Fibroblast of skin of left quadriceps (primary cell): ENCODE results near the gene CADM2.

Experiments used
- DNase-seq, 2 experiments: peaks; one replicate each; pipeline ENCODE4 v3.0.0-alpha.2; 2013; ENCODE audit warnings: low read depth in 2 of 2

The CADM2 gene

DNA sequence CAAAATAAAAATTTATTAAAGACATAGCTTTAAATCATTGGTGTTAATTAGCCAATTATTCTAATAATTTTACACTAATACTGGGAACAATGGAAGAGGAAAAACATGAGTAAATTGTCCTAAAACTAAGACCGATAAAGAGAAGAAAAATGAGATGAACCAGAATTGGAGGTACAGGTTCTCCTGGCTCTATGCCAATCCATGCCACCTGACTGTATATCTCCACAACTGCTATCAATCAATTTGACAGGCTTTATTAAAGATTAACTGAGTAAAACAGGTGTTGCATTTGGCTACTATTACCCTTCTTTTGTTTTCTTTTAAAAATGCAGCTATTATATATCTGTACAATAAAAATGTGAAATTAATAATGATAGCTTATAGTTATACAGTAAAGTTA lies 850.0 kb downstream of the CADM2 start:
- DNase-seq, result no peak

- DNase-seq, result no peak
These were observed 862.5 kb downstream of the CADM2 start for GRCh38 chr3:85821130-85821756.

- no peak for DNase-seq
These were observed 877.2 kb downstream of the CADM2 start for GRCh38 chr3:85835857-85836440.

DNA sequence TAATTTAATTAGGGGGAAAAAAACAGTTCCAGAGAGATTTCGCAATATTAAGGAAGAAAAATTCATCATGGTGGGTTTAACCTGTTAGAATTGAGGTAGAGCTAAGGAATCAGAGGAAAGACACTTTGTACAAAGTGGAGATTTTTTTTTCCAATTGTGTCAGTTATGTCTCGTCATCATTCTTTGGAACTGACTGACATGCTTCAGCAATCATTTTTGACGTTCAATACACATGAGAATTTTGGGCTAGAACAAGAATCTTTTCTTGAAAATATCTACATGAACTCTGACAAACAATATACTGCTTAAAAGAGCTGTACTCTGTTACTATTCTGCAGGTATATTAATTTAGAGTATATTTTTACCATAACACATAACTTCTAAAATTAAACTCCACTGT lies 878.6 kb downstream of the CADM2 start:
- DNase-seq, result no peak

DNA sequence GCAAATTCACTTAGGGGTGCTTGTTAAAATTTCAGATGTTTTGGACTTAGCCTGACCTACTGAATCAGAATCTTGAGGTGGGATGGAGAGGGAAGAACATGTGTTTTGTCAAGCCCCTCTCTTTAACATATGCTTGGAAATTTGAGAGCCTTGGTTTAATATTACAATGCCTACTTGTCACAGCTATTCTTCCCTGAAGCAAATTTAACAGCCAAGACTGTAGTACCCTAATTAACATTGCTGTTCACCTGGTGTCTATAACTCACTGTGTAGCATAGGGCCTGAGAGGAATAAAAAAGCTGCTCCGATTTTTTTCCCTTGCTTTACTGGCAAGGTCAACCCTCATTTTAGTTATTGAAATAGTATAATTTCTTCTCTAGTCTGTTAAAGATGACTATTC lies 880.1 kb downstream of the CADM2 start:
- no peak for DNase-seq

- DNase-seq, result no peak
These were observed 883.3 kb downstream of the CADM2 start for GRCh38 chr3:85842081-85842480.

DNA sequence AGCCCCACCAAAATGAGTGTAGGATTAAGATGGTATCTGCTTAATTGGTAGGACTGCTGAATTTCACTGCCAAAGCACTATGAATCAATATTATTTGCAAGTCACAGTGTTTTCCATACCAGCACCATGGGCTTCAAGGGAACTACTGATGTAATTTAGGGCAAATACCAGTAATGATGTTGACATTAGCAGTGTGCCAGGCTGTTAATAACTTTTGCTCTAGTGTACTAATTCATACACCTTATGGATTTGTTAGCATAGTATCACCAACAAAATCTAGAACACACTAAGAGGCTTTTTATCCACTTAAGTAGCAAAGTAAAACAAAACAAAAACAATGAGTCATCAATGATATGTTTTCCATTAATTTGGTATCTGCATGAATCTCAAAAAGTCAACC lies 888.2 kb downstream of the CADM2 start:
- DNase-seq, result no peak

- no peak for DNase-seq
These were observed 892.3 kb downstream of the CADM2 start for GRCh38 chr3:85851071-85851470.

- no peak for DNase-seq
These were observed 895.0 kb downstream of the CADM2 start for GRCh38 chr3:85853805-85854204.

DNA sequence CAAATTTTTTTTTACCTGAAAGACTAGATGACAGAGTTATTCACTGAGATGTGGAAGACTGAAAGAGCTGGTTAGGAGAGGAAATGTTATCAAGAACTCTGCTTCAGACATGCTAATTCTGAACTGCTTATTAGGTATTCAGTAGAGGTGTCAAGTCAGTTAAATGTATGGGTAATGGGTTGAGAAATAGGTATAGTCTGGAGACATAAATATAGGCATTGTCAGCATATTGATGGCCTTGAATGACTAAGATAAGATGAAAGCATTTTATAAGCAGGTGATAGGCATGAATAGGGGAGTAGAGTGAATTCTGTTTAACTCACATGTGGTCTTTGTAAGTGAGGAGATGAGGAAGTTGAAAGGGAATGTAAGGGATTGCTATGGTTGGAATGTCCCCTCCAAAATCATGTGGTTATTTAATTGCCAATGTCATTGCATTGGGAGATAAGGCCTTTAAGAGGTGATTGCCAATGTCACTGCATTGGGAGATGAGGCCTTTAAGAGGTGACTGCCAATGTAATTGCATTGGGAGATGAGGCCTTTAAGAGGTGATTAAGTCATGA lies 904.2 kb downstream of the CADM2 start:
- DNase-seq, result no peak

GRCh38 chr3:85864896-85865295 lies 906.1 kb downstream of the CADM2 start:
- no peak for DNase-seq

- DNase-seq, result no peak
These were observed 908.3 kb downstream of the CADM2 start for GRCh38 chr3:85867072-85867471.

- DNase-seq, result no peak
These were observed 916.8 kb downstream of the CADM2 start for GRCh38 chr3:85875589-85875988.

DNA sequence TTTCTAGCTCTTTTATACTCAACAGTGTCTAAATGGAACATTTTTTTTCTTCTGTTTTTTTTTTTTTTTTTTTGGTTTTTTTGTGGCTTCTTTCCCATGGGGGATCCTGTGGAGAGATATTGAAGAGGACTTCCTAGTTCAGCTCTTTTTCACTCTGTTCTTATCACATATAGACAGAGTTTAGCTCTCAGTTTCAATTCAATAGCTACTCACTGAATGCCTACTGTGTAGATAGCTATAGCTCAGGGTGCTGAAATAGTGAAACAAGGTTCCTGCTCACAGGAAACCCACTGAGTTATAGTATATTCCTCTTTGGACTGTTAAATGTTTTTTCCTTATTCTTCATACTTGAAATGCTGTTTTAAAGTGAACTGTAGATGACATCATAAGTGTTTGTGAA lies 918.8 kb downstream of the CADM2 start:
- no peak for DNase-seq

- no peak for DNase-seq
These were observed 923.1 kb downstream of the CADM2 start for GRCh38 chr3:85881833-85882393.

DNA sequence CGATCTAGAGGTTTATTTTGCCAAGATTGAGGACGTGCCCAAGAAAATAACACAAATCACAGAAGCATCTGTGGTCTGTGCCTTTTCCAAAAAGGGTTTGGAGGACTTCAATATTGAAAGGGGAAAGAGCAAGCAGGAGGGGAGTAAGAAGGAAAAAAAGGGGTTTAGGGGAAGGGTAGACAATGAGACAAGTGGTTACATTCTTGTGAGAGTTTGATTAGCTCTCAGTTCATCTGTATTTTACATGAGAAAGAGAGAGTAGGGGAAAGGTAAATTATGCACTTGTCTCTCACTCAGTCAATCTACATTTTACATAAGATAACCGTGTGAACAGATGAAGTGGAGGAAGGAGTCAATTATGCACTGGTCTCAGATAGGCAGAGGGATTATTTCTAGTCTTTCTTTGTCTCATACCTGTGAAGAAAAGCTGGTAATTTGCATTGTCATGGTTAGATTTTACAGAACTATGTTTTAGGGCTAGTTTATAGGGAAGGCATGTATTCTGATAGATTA lies 931.3 kb downstream of the CADM2 start:
- no peak for DNase-seq

GRCh38 chr3:85903434-85903833 lies 944.6 kb downstream of the CADM2 start:
- DNase-seq, result no peak

- DNase-seq, result peak in 1 of 2 experiments; percentile 5
These were observed 954.2 kb downstream of the CADM2 start for GRCh38 chr3:85912980-85913379.

- DNase-seq, result no peak
These were observed 963.6 kb downstream of the CADM2 start for GRCh38 chr3:85922374-85922773.

DNA sequence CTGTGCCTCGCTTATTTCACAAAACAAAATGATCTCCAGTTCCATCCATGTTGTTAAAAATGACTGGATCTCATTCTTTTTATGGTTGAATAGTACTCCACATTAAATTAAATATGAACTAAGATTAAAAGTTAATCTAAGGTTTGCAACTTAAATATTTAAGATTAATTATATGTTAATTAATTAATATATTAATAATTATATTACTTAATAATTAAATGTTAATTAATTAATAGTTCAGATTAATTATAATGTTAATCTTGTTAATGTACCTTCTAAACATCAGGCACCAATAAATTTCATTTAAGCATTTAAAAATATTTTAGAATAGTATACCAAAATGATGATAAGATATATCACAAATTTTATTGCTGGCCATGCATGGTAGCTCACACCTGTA lies 971.9 kb downstream of the CADM2 start:
- DNase-seq, result no peak

GRCh38 chr3:85933326-85933725 lies 974.5 kb downstream of the CADM2 start:
- DNase-seq, result no peak

GRCh38 chr3:85935171-85935570 lies 976.4 kb downstream of the CADM2 start:
- DNase-seq, result no peak

GRCh38 chr3:85939074-85939482 lies 980.3 kb downstream of the CADM2 start:
- DNase-seq, result no peak
